Stimulated activated CD4-positive, alpha-beta T cell treated with anti-CD3 and anti-CD28 coated beads, TNF-alpha, amount 100 ng/mL, for 4 hours (primary cell): ENCODE results near the gene RND1.
"Not testable (repeated sequence)": the region's sequence is repeated elsewhere in the genome, so short reads cannot be mapped to it uniquely, and the experiment has no call there.

Experiments used
- DNase-seq, 3 experiments: peaks; one replicate each; pipeline ENCODE4 v3.0.0-alpha.2; 2020; ENCODE audit warnings: low read depth in 3 of 3

RND1 gene

GRCh38 chr12:48865281-48866051 lies at the start of gene RND1:
Gene RND1 (minus strand): TSS chr12:48865870. CDS start chr12:48865767, 103 bp downstream.
- peak; percentile 47 to 71 (median 55) for DNase-seq

- no peak for DNase-seq
Measured at GRCh38 chr12:48910196-48910595, 44.5 kb upstream of the RND1 start.

- DNase-seq: not testable (repeated sequence)
Measured at GRCh38 chr12:48909698-48910097, 44.0 kb upstream of the RND1 start.

- DNase-seq: no peak
Measured at GRCh38 chr12:48907245-48907644, 41.6 kb upstream of the RND1 start.

- peak; percentile 61 to 71 (median 63) for DNase-seq
Measured at GRCh38 chr12:48903982-48904411, 38.3 kb upstream of the RND1 start.

- DNase-seq: no peak
Measured at GRCh38 chr12:48903363-48903981, 37.8 kb upstream of the RND1 start.

- DNase-seq: no peak
Measured at GRCh38 chr12:48901278-48901677, 35.6 kb upstream of the RND1 start.

GRCh38 chr12:48899651-48900050 lies 34.0 kb upstream of the RND1 start:
- no peak for DNase-seq

GRCh38 chr12:48894271-48894670 lies 28.6 kb upstream of the RND1 start:
- no peak for DNase-seq

GRCh38 chr12:48890657-48891418 lies 25.2 kb upstream of the RND1 start:
- DNase-seq: peak; percentile 49 to 53 (median 49)

GRCh38 chr12:48889679-48890078 lies 24.0 kb upstream of the RND1 start:
- no peak for DNase-seq

GRCh38 chr12:48883305-48884161 lies 17.9 kb upstream of the RND1 start:
- no peak for DNase-seq

- DNase-seq: no peak
Measured at GRCh38 chr12:48882972-48883304, 17.3 kb upstream of the RND1 start.

GRCh38 chr12:48882315-48882687 lies 16.6 kb upstream of the RND1 start:
- DNase-seq: no peak

- no peak for DNase-seq
Measured at GRCh38 chr12:48881686-48882314, 16.1 kb upstream of the RND1 start.

- DNase-seq: no peak
Measured at GRCh38 chr12:48880647-48881046, 15.0 kb upstream of the RND1 start.

- no peak for DNase-seq
Measured at GRCh38 chr12:48878548-48878947, 12.9 kb upstream of the RND1 start.

- DNase-seq: no peak
Measured at GRCh38 chr12:48875944-48876515, 10.4 kb upstream of the RND1 start.

- not testable (repeated sequence) for DNase-seq
Measured at GRCh38 chr12:48873534-48873933, 7.9 kb upstream of the RND1 start.

GRCh38 chr12:48873096-48873495 lies 7.4 kb upstream of the RND1 start:
- no peak for DNase-seq

GRCh38 chr12:48869191-48869590 lies 3.5 kb upstream of the RND1 start:
- DNase-seq: no peak
